Measurements from ENCODE around the gene CHTF8. TPM values are rescaled to one million over a fixed set of nuclear protein-coding genes. Genes with fewer than 3 reads are reported as not detected.

The CHTF8 gene
- total and polyA plus RNA-seq, 10 of the 15 experiments (the other 5 are each of a cell fraction or from before 2014, with no cell fraction given): 18.5 to 159 (median 102) TPM

DNA sequence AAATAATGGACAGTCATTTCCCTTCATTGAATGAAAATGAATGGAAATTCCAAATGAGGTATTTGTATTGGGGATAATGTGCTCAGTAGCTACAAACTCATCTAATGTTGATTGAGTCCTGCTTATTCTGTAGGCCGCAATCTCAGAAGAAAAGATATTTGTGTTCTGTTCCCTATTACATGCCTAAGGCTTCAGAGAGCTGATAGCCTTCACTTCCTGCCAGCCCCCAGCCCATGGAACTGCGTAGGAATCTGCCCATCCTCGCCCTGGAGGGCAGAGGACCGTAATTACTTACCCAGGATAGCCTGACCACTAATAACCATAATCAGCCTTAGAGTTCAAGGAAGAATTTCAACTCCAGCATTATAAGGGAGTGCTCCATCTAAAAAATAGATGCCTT, 36.7 kb upstream of the CHTF8 start:
- Histone ChIP-seq H4K20me1 (ENCODE audit: control insufficient read depth, insufficient read depth) (no peaks in the 10 kb centered on the region; the same call in 1 of the 2 replicates), H3K36me3 (ENCODE audit: control insufficient read depth in 2 of 2, insufficient read depth in 2 of 2, low read length in 1 of 2) (peaks cover 9 to 19% of the 10 kb centered on the region in 2 experiments), H3K27ac (ENCODE audit: control insufficient read depth, insufficient read depth) (no peak overlapping the region), H3K9me3 (replicated peaks; ENCODE audit: control insufficient read depth, insufficient read depth, low read length) (no peaks in the 10 kb centered on the region), H3K4me1 (ENCODE audit: control insufficient read depth, insufficient read depth, low read length) (peaks cover 11% of the 10 kb centered on the region), H3K79me2 (ENCODE audit: control insufficient read depth, insufficient read depth, low read length) (no peaks in the 10 kb centered on the region), H2AFZ (ENCODE audit: control insufficient read depth, low read depth, low read length) (no peak overlapping the region), H3K27me3 (replicated peaks in 1 of 2; ENCODE audit: control insufficient read depth in 2 of 2, insufficient read depth in 2 of 2, low read length in 1 of 2) (no peaks in the 10 kb centered on the region), H3K4me3 (no peak overlapping the region), H3K9ac (ENCODE audit: control insufficient read depth, insufficient read depth, low read length) (no peak overlapping the region), H3K4me2 (ENCODE audit: control insufficient read depth, insufficient read depth) (no peak overlapping the region)
- SMC1A ChIA-PET (ENCODE audit: uncharacterized antibody, unreplicated experiment): interaction anchor here (0.6 to 1.3 kb wide), 4 partner anchors 10 to 323 kb away, joined by 3 to 4 read pairs (median 3); no protein-coding TSS in a partner anchor
- TF ChIP-seq SUZ12 (IDR thresholded peaks at IDR 0.05; ENCODE audit: unreplicated experiment) (no peak), IKZF2 (IDR thresholded peaks at IDR 0.05) (no peak), SMC3 (IDR thresholded peaks at IDR 0.05; ENCODE audit: borderline replicate concordance, low read length) (no peak), HCFC1 (IDR thresholded peaks at IDR 0.05; ENCODE audit: low read length) (no peak), ESRRA (IDR thresholded peaks at IDR 0.05; ENCODE audit: low read length) (no peak), NFYB (IDR thresholded peaks at IDR 0.05; ENCODE audit: insufficient read depth, low read depth, low read length) (no peak), RBBP5 (conservative IDR thresholded peaks at IDR 0.05) (no peak), CUX1 (IDR thresholded peaks at IDR 0.05; ENCODE audit: insufficient replicate concordance, low read depth, low read length) (no peak), SMAD1 (IDR thresholded peaks at IDR 0.05; ENCODE audit: low read depth, partially characterized antibody) (no peak), POLR2AphosphoS2 (IDR thresholded peaks at IDR 0.05; ENCODE audit: low read depth, low read length) (no peak), BHLHE40 (IDR thresholded peaks at IDR 0.05; ENCODE audit: borderline replicate concordance in 1 of 2, low read depth in 2 of 2, low read length in 1 of 2) (no peak)
- CTCF ChIA-PET: interaction anchor here (0.6 to 1.8 kb wide), 4 partner anchors 17 to 117 kb away, joined by 3 to 6 read pairs (median 4); partner anchors contain the start of gene SNTB2
- no peak for DNase-seq (ENCODE audit: low read depth, low spot score)
- WGBS (ENCODE audit: insufficient coverage, insufficient replicate concordance, low lambda C conversion rate, missing lambda C conversion rate): 100% methylated on average over 4 of the region's 4 CpGs
- no peak for FAIRE-seq
- in situ Hi-C loops (cut with MboI) (no loop called here), intact Hi-C loops (cut with micrococcal nuclease; ENCODE audit: unreplicated experiment) (no loop called here)
- RAD21 ChIA-PET (ENCODE audit: unreplicated experiment): no interaction called here
- no TSS peak for BruUV-seq (replicated peaks)
- POLR2A ChIA-PET: interaction anchor here (0.6 kb wide), 2 partner anchors 23 to 90 kb away, joined by 3 read pairs; no protein-coding TSS in a partner anchor
- ATAC-seq: no peak

All from GM12878 (cell line).